HuH-7 (cell line): Measurements from ENCODE around the gene PKD2L1.
"Not testable (repeated sequence)": the region's sequence is repeated elsewhere in the genome, so short reads cannot be mapped to it uniquely, and the experiment has no call there.

Source experiments
- DNase-seq: peaks from one replicate; pipeline ENCODE4 v3.0.0; 2011; ENCODE audit warnings: low spot score

The PKD2L1 gene

DNA sequence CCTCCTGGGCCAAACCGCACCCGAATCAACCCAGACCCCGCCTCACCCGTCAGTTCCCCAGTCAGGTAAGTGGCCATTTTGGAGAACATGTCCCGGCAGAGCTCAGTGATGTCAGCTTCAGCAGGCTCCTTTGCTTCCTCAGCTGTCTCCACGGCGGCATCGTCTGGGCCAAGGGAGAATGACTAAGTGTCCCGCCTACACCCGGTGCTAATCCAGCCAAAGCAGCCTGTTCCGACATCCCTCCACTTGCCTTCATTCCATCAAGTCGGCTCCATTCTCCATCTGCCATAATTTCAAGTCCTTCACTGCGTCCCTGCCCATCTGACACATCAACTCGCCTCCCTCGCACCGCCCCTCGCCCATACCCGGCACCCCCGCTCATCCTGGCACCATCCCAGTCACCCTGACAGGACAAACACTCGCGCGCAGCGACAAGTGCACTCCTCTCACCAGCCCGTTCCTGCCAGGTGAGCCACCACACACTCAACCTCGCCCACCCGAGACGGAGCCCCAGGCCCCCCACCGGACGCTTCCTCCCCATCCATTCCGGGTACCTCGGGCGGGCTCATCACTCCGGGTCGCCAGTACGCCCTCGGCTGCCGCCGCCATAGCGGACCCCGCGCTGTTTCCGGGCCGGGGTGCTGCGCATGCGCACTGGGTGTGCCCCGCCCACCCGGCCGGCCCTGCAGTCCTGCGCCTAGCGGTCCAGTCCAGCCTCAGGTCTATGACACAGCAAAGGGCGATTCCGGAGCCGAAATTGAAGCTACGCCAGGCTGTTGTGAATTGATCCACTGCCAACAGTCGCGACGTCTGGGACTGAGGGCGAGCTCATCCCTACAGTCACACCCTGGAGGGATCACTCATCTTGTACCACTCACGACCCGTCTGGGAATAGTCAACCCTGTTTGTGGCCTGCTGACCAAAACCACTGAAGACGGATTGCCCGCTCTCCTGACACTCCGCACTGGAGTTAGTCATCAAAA is 43.7 kb downstream of the PKD2L1 start, which contains the start of gene BLOC1S2:
BLOC1S2 (minus strand) TSS at position 630 of the 983 bp plus-strand sequence; CDS start at position 609, 21 bp downstream.
- DNase-seq, result peak; percentile 97

DNA sequence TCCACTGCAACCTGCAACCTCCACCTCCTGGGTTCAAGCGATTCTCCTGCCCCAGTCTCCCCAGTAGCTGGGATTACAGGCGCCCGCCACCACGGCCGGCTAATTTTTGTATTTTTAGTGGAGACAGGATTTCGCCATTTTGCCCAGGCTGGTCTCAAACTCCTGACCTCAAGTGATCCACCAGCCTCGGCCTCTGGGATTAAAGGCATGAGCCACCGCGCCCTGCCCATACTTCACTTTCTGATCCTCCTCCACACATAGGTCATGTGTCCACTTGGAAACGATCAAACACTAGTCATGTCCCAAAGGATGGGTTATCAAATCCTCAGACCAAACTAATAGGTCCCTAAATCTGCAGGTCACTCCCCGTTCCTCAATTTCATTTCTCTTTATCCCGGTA is 44.7 kb downstream of the PKD2L1 start:
- DNase-seq, result not testable (repeated sequence)

DNA sequence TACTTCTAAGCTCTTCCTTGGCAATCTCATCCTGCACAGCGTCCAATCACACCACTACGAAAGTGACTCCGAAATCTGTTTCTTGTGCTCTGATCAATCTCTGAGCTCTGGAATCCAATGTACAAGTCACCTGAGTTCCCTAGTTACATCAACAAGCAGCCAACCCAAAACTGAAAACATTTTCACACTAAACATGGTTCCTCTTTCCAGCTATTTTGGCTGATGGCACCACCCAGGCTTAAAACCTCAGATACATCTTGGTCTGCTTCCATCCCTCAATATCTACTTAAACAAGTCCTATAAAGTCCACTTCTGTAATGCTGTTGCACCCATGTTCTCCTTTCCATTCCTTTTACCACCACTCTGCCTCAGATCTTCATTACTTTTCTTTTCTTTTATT is 47.1 kb downstream of the PKD2L1 start:
- no peak for DNase-seq

DNA sequence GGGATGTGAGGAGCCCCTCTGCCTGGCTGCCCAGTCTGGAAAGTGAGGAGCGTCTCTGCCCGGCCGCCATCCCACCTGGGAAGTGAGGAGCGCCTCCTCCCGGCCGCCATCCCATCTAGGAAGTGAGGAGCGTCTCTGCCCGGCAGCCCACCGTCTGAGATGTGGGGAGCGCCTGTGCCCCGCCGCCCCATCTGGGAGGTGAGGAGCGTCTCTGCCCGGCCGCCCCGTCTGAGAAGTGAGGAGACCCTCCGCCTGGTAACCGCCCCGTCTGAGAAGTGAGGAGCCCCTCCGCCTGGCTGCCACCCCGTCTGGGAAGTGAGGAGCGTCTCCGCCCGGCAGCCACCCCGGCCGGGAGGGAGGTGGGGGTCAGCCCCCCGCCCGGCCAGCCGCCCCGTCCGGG is 53.1 kb downstream of the PKD2L1 start:
- not testable (repeated sequence) for DNase-seq

DNA sequence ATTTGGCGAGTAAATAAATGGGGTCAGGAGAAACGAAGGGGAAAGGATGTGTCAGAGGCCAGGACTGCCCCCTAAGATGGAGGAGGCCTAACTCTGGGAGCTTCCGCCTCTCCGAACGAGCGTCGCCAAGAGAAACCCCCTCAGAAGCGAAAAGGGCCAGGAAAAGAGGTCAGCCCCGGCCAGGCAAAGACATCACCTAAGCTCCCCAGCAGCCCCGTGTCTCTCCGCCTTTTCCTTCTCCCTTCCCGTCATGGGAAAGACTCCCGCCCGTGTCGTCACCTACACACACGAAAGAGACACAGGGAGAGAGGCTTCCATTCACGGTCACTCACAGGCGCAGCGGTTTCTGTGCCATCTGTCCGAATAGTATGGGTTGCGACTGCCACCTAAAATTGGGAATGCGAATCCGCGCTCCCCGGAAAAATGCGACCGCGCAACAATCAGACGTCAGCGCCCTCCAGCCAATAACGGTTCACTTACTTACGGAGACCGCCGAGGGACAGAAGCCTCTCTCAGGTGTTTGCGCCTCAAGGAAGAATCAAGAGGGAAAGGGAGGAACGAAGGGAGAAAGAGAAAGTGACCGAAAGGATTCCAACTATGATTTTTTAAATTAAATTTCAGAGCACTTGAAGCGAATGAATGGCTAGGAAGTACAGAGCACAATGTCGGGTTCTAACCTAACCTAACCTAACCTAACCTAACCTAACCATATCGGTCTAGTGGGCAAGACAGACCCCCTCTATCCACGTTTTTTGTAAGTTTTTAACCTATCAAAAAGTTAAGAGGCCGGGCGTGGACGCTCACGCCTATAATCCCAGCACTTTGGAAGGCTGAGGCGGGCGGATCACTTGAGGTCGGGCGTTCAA is 62.6 kb downstream of the PKD2L1 start, which contains the start of gene CWF19L1:
CWF19L1 (minus strand) TSS at position 400 of the 866 bp plus-strand sequence; CDS start at position 355, 45 bp downstream.
- DNase-seq, result peak; percentile 83

DNA sequence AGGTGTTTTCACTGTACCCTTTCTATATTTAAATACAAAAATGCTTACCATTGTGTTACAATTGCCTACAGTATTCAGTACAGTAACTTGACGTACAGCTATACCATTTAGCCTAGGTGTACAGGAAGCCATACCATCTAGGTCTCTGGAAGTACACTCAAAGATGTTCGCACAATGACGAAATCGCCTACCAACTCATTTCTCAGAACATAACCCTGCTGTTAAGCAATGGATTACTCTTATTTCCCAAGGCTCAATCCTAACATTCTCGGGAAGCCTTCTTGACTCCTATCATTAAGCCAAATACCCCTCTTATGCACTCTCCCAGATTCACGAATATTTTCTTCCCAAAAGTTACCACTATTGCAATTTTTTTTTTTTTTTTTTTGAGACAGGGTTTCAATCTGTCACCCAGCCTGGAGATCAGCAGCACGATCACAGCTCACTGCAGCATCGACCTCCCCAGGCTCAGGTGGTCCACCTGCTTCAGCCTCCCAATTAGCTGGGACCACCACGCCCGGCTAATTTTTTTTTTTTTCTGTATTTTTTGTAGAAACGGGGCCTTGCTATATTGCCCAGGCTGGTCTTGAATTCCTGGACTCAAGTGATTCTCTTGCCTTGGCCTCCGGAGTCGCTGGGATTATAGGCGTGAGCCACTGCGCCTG is 64.1 kb downstream of the PKD2L1 start:
- DNase-seq, result no peak

DNA sequence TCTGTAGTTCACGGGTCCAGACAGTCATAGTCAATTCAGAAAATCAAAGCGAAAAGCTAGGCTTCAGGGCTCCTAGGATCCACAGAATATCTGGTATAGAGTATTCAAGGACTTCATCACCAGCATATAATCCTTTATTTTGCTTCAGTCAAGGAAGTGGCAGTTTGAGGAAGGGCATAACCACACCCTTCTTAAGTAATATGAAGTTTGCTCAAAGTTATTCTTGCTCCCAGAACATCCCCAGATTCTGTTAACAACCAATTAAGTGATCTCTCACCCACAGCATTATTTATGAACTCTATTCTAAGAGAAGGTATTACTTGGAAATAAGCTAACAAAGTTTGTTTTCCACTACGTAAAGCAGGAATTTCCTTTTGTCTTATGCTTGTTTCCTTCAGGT is 75.8 kb downstream of the PKD2L1 start:
- DNase-seq, result no peak

DNA sequence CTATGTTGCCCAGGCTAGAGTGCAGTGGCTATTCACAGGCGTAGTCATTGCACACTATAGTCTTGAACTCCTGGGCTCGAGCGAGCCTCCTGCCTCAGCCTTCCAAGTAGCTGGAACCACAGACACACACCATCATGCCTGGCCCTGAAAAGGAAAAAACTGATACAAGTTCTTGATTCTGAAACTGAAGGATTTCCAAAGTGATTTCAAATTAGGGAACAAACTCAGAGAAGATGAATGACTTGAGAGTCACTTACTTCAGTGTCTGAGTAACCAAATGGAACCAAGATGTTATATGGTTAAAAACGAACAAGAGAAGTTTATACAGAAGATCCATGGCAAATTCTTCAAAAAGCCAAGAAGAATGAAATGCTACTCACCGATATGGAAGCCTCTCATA is 77.0 kb downstream of the PKD2L1 start:
- no peak for DNase-seq

DNA sequence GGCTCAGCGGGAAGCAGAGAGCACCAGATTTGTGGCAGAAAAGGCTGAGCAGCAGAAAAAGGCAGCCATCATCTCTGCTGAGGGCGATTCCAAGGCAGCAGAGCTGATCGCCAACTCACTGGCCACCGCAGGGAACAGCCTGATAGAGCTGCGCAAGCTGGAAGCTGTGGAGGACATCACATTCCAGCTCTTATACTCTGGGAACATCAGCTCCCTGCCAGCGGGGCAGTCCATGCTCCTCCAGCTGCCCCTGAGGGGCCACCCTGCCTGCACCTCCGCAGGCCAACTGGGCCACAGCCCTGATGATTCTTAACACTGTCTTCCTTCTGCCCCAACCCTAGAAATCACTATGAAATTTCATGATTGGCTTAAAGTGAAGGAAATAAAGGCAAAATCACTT is 81.2 kb downstream of the PKD2L1 start:
- no peak for DNase-seq

DNA sequence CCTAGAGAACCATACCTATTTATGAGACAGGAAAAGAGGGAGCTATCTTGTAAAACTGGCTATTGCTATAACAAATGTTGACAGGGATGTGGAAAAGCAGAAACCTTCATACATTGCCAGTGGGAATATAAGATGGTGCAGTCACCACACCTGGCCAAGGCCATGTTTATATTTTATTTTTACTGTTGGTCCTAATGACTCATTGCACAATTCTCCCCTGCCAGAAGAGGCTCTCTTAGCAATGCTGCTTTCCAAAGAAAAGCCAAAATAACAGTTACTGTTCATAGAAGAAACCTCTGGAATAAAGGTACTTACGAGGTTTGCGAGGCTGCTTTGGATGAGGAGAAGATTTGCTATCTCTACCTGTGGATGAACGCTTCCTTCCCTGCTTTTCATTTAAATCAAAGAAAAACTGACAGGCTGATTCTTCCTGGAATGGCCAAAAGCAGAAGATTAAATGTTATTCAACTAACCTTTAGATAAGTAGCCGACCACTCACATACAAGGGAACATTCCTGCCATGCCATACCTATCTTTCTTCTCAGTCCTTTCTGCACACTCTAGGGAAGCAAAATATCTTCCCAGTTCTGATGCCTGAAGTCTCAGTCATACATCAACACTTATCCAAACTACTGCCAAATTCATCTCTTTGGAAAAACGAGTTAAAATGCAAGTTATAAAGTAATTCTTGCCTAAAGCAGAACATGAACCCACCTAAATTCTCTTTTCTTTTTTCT is 84.4 kb downstream of the PKD2L1 start:
- no peak for DNase-seq

DNA sequence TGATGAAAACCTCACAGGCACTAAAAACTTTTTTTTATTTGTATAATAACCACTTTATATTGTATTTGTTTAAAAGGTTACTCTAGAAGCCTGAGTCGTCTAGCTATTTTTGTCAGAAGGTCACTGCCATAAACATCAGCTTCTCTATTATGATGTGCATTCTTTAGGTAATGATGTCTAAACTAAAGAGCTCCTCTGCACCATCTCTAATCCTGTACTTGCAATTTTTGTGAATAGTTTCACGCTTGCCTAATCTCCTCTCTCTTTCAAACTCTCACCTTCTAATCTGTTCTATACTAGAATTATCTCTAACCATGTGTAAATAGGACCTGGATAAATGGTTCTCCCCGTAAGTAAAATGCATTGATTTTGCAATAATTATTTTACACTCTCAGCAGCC is 90.2 kb downstream of the PKD2L1 start:
- DNase-seq, result no peak

DNA sequence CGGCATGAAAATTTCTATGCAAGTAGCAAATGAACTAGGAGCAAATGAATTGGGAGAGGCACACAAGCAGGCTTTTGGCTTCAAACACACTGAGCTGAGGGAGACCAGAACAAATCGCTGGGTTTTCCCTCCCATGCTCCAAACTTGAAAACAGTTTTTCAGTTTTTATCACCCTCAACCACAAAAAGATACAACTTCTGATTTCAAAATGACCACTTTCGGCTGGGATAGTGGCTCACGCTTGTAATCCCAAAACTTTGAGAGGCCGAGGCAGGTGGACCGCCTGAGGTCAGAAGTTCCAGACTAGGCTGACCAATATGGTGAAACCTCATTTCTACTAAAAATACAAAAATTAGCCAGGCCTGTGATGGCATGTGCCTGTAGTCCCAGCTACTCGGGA is 91.6 kb downstream of the PKD2L1 start:
- DNase-seq, result no peak
